SH-SY5Y (cell line): Measurements from ENCODE around the gene S1PR2.

Source experiments
- GATA2 ChIP-seq: IDR thresholded peaks from 2 replicates; pipeline ENCODE4 v1.6.1; 2011; ENCODE audit warnings: mild to moderate bottlenecking, low read depth, low read length
- GATA3 ChIP-seq: IDR thresholded peaks from 2 replicates; pipeline ENCODE4 v1.6.1; 2011; ENCODE audit warnings: low read depth, mild to moderate bottlenecking, low read length, moderate library complexity

The S1PR2 gene

GRCh38 chr19:10189616-10190015, 41.5 kb downstream of the S1PR2 start:
- TF ChIP-seq GATA2, result no peak
- no peak for TF ChIP-seq GATA3

- TF ChIP-seq GATA2 (no peak), GATA3 (no peak)
These were observed 43.8 kb downstream of the S1PR2 start for GRCh38 chr19:10187315-10187714.

GRCh38 chr19:10184636-10185035, 46.5 kb downstream of the S1PR2 start:
- TF ChIP-seq GATA2 (no peak), GATA3 (no peak)

GRCh38 chr19:10183926-10184325, 47.2 kb downstream of the S1PR2 start:
- TF ChIP-seq GATA2 (no peak), GATA3 (no peak)

- TF ChIP-seq GATA3 (no peak), GATA2 (no peak)
These were observed 48.3 kb downstream of the S1PR2 start for GRCh38 chr19:10182847-10183246.

GRCh38 chr19:10182076-10182475, 49.1 kb downstream of the S1PR2 start:
- TF ChIP-seq GATA3 (no peak), GATA2 (no peak)

- TF ChIP-seq GATA3, result no peak
- TF ChIP-seq GATA2, result no peak
These were observed 50.7 kb downstream of the S1PR2 start for GRCh38 chr19:10180459-10180858.

- TF ChIP-seq GATA2, result no peak
- TF ChIP-seq GATA3, result no peak
These were observed 57.6 kb downstream of the S1PR2 start for GRCh38 chr19:10173527-10173926.
